ENCODE measurements around the gene FBXL22.

- TF ChIP-seq CTCF (IDR thresholded peaks at IDR 0.05; ENCODE audit: low read depth, low read length, poor library complexity, severe bottlenecking), result no peak
- TF ChIP-seq EZH2phosphoT487 (IDR thresholded peaks at IDR 0.05; ENCODE audit: borderline replicate concordance, low read length), result no peak
These were observed 40.5 kb upstream of the FBXL22 start for GRCh38 chr15:63556736-63557135.

All from DOHH2 (cell line).